Measurements from ENCODE around the gene AIF1.

AIF1 gene

DNA sequence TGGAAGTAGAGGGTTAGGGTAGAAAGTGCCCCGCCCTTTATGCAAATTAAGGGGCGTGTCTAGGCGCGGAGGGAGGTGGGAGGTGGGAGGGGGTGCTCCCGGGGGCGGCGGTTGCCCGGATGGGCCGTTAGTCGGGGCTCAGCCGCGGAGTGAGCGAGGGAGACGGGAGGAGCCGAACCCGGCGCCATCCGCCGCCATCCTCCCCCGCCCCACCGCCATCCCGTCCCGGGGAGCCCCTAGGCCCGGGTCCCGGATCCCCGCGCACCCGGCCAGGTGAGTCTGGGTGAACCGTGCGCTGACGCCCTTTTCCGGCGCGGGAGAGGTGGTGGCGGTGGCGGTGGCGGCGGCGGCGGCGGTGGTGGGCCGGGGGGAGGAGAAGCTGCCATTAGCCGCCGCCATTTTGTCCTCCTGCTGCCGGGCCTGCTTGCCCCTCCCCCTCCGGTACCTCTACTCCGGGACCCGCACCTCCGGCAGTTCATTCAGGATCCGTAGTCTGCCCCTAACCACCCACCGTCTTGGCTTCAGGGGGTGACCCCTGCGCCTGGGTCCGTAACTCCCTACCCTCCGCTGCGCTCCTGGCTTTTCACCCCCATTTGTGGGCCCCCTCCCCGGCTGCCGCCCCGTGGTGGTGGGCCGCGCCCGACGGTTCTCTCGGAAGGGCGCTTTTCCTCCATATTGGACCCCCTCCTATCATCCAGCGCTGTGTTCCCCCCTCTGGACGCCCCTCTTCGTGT lies 5.7 kb downstream of the AIF1 start, which contains the start of gene PRRC2A:
PRRC2A (plus strand) TSS at position 130 of the 734 bp plus-strand sequence. CDS start 2,075 bp downstream, outside the sequence.
- Histone ChIP-seq H3K27me3 (ENCODE audit: low read length) (no peaks in the 10 kb centered on the region), H4K20me1 (ENCODE audit: low read depth, low read length) (peaks cover 16% of the 10 kb centered on the region; the same call in 1 of the 2 replicates), H3K9ac (ENCODE audit: low read length) (peak within 1 kb of the TSS; percentile 83), H3K9me2 (replicated peaks; ENCODE audit: insufficient read depth, low read length) (no peaks in the 10 kb centered on the region), H3K4me2 (ENCODE audit: low read depth, low read length, poor library complexity, severe bottlenecking) (peak within 1 kb of the TSS; percentile 84), H3K9me3 (ENCODE audit: insufficient read depth, low read length) (no peaks in the 10 kb centered on the region), H3K4me3 (ENCODE audit: insufficient read depth, low read length, poor library complexity, severe bottlenecking) (peak within 1 kb of the TSS; percentile 64), H2AFZ (ENCODE audit: low read depth, low read length, severe bottlenecking) (peak within 1 kb of the TSS; percentile 6), H3K27ac (ENCODE audit: low read depth, low read length) (peak within 1 kb of the TSS; percentile 86), H3F3A (ENCODE audit: insufficient read depth) (peaks cover 25% of the 10 kb centered on the region), H3K36me3 (ENCODE audit: low read length) (peaks cover 38% of the 10 kb centered on the region), H3K79me2 (ENCODE audit: insufficient read depth, low read length) (peaks cover 48% of the 10 kb centered on the region)
- no peak for TF ChIP-seq EZH2phosphoT487 (conservative IDR thresholded peaks at IDR 0.05; ENCODE audit: low read length)
- TF ChIP-seq, protein P1, sequence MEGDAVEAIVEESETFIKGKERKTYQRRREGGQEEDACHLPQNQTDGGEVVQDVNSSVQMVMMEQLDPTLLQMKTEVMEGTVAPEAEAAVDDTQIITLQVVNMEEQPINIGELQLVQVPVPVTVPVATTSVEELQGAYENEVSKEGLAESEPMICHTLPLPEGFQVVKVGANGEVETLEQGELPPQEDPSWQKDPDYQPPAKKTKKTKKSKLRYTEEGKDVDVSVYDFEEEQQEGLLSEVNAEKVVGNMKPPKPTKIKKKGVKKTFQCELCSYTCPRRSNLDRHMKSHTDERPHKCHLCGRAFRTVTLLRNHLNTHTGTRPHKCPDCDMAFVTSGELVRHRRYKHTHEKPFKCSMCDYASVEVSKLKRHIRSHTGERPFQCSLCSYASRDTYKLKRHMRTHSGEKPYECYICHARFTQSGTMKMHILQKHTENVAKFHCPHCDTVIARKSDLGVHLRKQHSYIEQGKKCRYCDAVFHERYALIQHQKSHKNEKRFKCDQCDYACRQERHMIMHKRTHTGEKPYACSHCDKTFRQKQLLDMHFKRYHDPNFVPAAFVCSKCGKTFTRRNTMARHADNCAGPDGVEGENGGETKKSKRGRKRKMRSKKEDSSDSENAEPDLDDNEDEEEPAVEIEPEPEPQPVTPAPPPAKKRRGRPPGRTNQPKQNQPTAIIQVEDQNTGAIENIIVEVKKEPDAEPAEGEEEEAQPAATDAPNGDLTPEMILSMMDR (IDR thresholded peaks at IDR 0.05; ENCODE audit: insufficient read depth, low read length, poor library complexity, severe bottlenecking): no peak

DNA sequence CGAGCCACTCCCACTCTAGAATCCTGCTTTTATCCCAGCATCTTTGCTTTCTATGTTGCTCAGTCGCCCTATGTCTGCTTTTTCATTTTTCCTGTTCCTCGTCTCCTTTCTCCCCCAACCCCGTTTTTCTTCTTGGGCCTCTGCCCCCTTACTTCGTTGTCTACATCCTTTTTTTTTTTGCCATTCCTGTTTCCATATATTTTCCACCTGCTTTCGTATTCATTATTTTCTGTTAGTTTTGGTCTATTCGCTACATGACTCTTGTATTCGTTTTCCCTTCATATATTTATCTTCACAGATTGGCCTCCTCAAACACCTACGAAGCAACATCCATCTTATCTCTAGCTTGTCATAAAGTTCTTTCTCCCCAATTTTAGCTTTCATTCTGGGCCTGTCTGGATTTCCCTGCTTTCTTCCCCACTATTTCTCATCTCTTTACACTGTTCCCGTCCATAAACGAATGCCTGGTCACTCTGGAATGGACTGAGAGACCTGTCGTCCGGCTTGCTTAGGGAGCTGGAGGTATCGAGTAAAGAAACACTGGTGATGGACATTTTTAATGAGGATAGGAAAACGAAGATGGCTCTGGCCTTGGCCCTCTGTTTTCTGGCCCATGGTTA lies 6.4 kb downstream of the AIF1 start:
- Histone ChIP-seq H3F3A (ENCODE audit: insufficient read depth) (peaks cover 25% of the 10 kb centered on the region), H3K4me3 (ENCODE audit: insufficient read depth, low read length, poor library complexity, severe bottlenecking) (peak overlapping the region; percentile 64), H3K4me2 (ENCODE audit: low read depth, low read length, poor library complexity, severe bottlenecking) (peak overlapping the region; percentile 84), H2AFZ (ENCODE audit: low read depth, low read length, severe bottlenecking) (no peak overlapping the region), H3K9me3 (ENCODE audit: insufficient read depth, low read length) (no peaks in the 10 kb centered on the region), H3K9me2 (replicated peaks; ENCODE audit: insufficient read depth, low read length) (no peaks in the 10 kb centered on the region), H3K9ac (ENCODE audit: low read length) (peak overlapping the region; percentile 83), H3K79me2 (ENCODE audit: insufficient read depth, low read length) (peaks cover 50% of the 10 kb centered on the region), H3K27me3 (ENCODE audit: low read length) (no peaks in the 10 kb centered on the region), H3K36me3 (ENCODE audit: low read length) (peaks cover 45% of the 10 kb centered on the region), H4K20me1 (ENCODE audit: low read depth, low read length) (peaks cover 16% of the 10 kb centered on the region; the same call in 1 of the 2 replicates), H3K27ac (ENCODE audit: low read depth, low read length) (peak overlapping the region; percentile 78)
- TF ChIP-seq, protein P1 (IDR thresholded peaks at IDR 0.05; ENCODE audit: insufficient read depth, low read length, poor library complexity, severe bottlenecking): no peak
- TF ChIP-seq EZH2phosphoT487 (conservative IDR thresholded peaks at IDR 0.05; ENCODE audit: low read length): no peak

DNA sequence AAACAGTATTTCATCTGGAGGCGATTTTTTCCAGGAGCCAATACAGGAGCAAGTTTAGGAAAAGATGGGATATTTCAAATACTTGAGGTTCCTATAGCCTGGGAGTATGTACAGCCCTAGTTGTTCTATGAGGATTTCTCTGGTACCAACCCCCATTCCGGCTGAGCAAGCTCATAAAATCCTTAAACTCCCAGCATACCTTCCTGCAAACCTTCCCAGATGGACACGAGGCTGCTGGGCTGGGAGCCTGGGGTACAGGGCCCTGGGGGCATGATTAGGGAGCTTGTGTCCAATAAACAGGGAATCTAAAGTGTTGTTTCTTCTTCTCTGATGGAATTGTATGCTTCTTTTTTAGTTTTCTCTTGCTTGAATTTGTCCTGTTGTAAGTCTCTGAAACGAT lies 7.0 kb downstream of the AIF1 start:
- no peak for TF ChIP-seq EZH2phosphoT487 (conservative IDR thresholded peaks at IDR 0.05; ENCODE audit: low read length)
- H4K20me1 ChIP-seq (ENCODE audit: low read depth, low read length): peaks cover 16% of the 10 kb centered on the region; the same call in 1 of the 2 replicates
- H2AFZ ChIP-seq (ENCODE audit: low read depth, low read length, severe bottlenecking): no peak overlapping the region
- H3K9me2 ChIP-seq (replicated peaks; ENCODE audit: insufficient read depth, low read length): no peaks in the 10 kb centered on the region
- no peaks in the 10 kb centered on the region for H3K27me3 ChIP-seq (ENCODE audit: low read length)
- H3K9ac ChIP-seq (ENCODE audit: low read length): peak overlapping the region; percentile 83
- peaks cover 25% of the 10 kb centered on the region for H3F3A ChIP-seq (ENCODE audit: insufficient read depth)
- H3K27ac ChIP-seq (ENCODE audit: low read depth, low read length): peak overlapping the region; percentile 78; the same call in 1 of the 2 replicates
- H3K9me3 ChIP-seq (ENCODE audit: insufficient read depth, low read length): no peaks in the 10 kb centered on the region
- peaks cover 50% of the 10 kb centered on the region for H3K36me3 ChIP-seq (ENCODE audit: low read length)
- H3K4me3 ChIP-seq (ENCODE audit: insufficient read depth, low read length, poor library complexity, severe bottlenecking): peak overlapping the region; percentile 64
- peaks cover 56% of the 10 kb centered on the region for H3K79me2 ChIP-seq (ENCODE audit: insufficient read depth, low read length)
- H3K4me2 ChIP-seq (ENCODE audit: low read depth, low read length, poor library complexity, severe bottlenecking): peak overlapping the region; percentile 84

Data from SU-DHL-6 (cell line).